ENCODE results near the gene PAQR6. TPM values are rescaled to one million over a fixed set of nuclear protein-coding genes. Genes with fewer than 3 reads are reported as not detected.

The PAQR6 gene
- total RNA-seq, 1 experiment from 2014 or later: 15.8 TPM

GRCh38 chr1:156193488-156194299 is 54.2 kb downstream of the PAQR6 start, which contains the start of gene SLC25A44:
Gene SLC25A44, plus strand, starts transcription at chr1:156194104. Its CDS starts 5,744 bp downstream, at chr1:156199848.
- Mint-ChIP-seq H3K36me3 (ENCODE audit: insufficient read depth in 1 of 3, low read depth in 3 of 3) (peaks cover 3 to 31% (median 21%) of the 10 kb centered on the region in 3 experiments; a peak in 6 of 7 replicates), H3K4me3 (peak within 1 kb of the TSS; percentile 95 to 100), H3K27ac (peak within 1 kb of the TSS; percentile 89 to 98 (median 97)), H3K27me3 (ENCODE audit: low read depth) (no peaks in the 10 kb centered on the region; the same call in 1 of the 2 replicates), H3K9me3 (peaks cover 11% of the 10 kb centered on the region in 2 experiments), H3K4me1 (peaks cover 31 to 40% of the 10 kb centered on the region in 2 experiments)
- Histone ChIP-seq H2BK12ac (ENCODE audit: insufficient read length, low read depth, low read length) (no peak within 1 kb of the TSS), H3K79me2 (ENCODE audit: insufficient read depth, low read length) (peaks cover 20% of the 10 kb centered on the region; the same call in 1 of the 2 replicates), H3K27me3 (ENCODE audit: insufficient read depth, low read length) (no peaks in the 10 kb centered on the region), H4K5ac (ENCODE audit: insufficient read length, low read depth, low read length) (peak within 1 kb of the TSS; percentile 34), H4K8ac (replicated peaks; ENCODE audit: insufficient read length, low read depth, low read length) (no peak within 1 kb of the TSS), H2AK5ac (ENCODE audit: insufficient read length, low read length) (no peak within 1 kb of the TSS), H3K56ac (ENCODE audit: insufficient read length, low read depth, low read length) (no peak within 1 kb of the TSS), H3K27ac (ENCODE audit: insufficient read length, low read depth, low read length) (peak within 1 kb of the TSS; percentile 26), H4K91ac (ENCODE audit: insufficient read length, low read depth, low read length) (no peak within 1 kb of the TSS), H4K20me1 (ENCODE audit: control insufficient read depth, insufficient read depth, insufficient read length) (no peaks in the 10 kb centered on the region), H3T11ph (ENCODE audit: low read length) (no peak within 1 kb of the TSS), H3K23me2 (ENCODE audit: insufficient read length, low read depth, low read length, poor library complexity, severe bottlenecking) (peaks cover 11% of the 10 kb centered on the region), H3K18ac (ENCODE audit: insufficient read length, low read depth, low read length) (peak within 1 kb of the TSS; percentile 88), H2BK120ac (ENCODE audit: low read depth, low read length, poor library complexity, severe bottlenecking) (no peak within 1 kb of the TSS), H3K9me3 (ENCODE audit: control insufficient read depth, low read depth, low read length) (peaks cover 5% of the 10 kb centered on the region), H2BK15ac (ENCODE audit: low read depth, low read length) (no peak within 1 kb of the TSS), H2BK5ac (ENCODE audit: insufficient read length, low read length) (peak within 1 kb of the TSS; percentile 80), H3K9ac (ENCODE audit: extremely low read depth, insufficient read length, low read length) (peak within 1 kb of the TSS; percentile 68), H2BK20ac (ENCODE audit: low read depth, low read length, poor library complexity, severe bottlenecking) (no peak within 1 kb of the TSS), H3K79me1 (ENCODE audit: insufficient read depth, low read depth, low read length, poor library complexity, severe bottlenecking) (peaks cover 10% of the 10 kb centered on the region), H3K23ac (ENCODE audit: insufficient read length, low read depth, low read length) (no peak within 1 kb of the TSS), H3K4me1 (ENCODE audit: insufficient read depth, low read length) (peaks cover 10% of the 10 kb centered on the region; the same call in 1 of the 2 replicates), H3K4me2 (ENCODE audit: insufficient read depth, insufficient read length, low read length) (peak within 1 kb of the TSS; percentile 89), H3K14ac (ENCODE audit: insufficient read depth, low read length) (peak within 1 kb of the TSS; percentile 77; the same call in 1 of the 2 replicates), H3K4ac (ENCODE audit: low read depth, low read length) (peak within 1 kb of the TSS; percentile 13; the same call in 1 of the 2 replicates), H2AFZ (ENCODE audit: low read length) (no peak within 1 kb of the TSS)
- no CpG with 5 or more reads among the region's 59 CpGs for WGBS (ENCODE audit: extremely low coverage, insufficient read length, low lambda C conversion rate)
- peak; percentile 98 for DNase-seq
- peak; percentile 60 for TF ChIP-seq CTCF (conservative IDR thresholded peaks at IDR 0.05)

Other genes starting within 250 kb of the PAQR6 start
- 170 and 172 TPM in 2 replicates for gene SSR2, start 227.1 kb downstream of the PAQR6 start, total RNA-seq (2021)
- 45.6 and 49.4 TPM in 2 replicates for gene UBQLN4, start 194.3 kb downstream of the PAQR6 start, total RNA-seq (2021)
- 50.6 and 55.0 TPM in 2 replicates for gene LAMTOR2, start 193.3 kb downstream of the PAQR6 start, total RNA-seq (2021)
- gene RAB25, start 186.9 kb downstream of the PAQR6 start, total RNA-seq (2021): 42.8 and 43.1 TPM in 2 replicates
- gene MEX3A, start 165.6 kb downstream of the PAQR6 start, total RNA-seq (2021): 64.6 and 68.0 TPM in 2 replicates
- gene LMNA, start 133.3 kb downstream of the PAQR6 start, total RNA-seq (2021): 51.0 and 52.7 TPM in 2 replicates
- gene SEMA4A, start 94.5 kb downstream of the PAQR6 start, total RNA-seq (2021): 11.1 and 11.8 TPM in 2 replicates
- 40.2 and 47.4 TPM in 2 replicates for gene SLC25A44, start 54.0 kb downstream of the PAQR6 start, total RNA-seq (2021)
- gene PMF1, start 35.0 kb downstream of the PAQR6 start, total RNA-seq (2021): 136 and 143 TPM in 2 replicates
- 2.4 and 3.0 TPM in 2 replicates for gene BGLAP, start 5.9 kb downstream of the PAQR6 start, total RNA-seq (2021)
- gene SMG5, start 34.8 kb upstream of the PAQR6 start, total RNA-seq (2021): 100 and 103 TPM in 2 replicates
- 2.1 and 2.6 TPM in 2 replicates for gene TMEM79, start 36.3 kb upstream of the PAQR6 start, total RNA-seq (2021)
- gene GLMP, start 47.6 kb upstream of the PAQR6 start, total RNA-seq (2021): 49.2 and 49.4 TPM in 2 replicates
- gene VHLL, start 51.3 kb upstream of the PAQR6 start, total RNA-seq (2021): not detected in 2 replicates
- gene CCT3, start 90.2 kb upstream of the PAQR6 start, total RNA-seq (2021): 515 and 524 TPM in 2 replicates
- 2.3 and 2.4 TPM in 2 replicates for gene TSACC, start 90.5 kb upstream of the PAQR6 start, total RNA-seq (2021)
- gene RHBG, start 121.2 kb upstream of the PAQR6 start, total RNA-seq (2021): 1.4 and 1.5 TPM in 2 replicates